HG02840 (cell line): Measurements from ENCODE around the gene KRTAP22-1.

Experiments used
- ATAC-seq: cut with Tn5 transposase; IDR thresholded peaks from one replicate; pipeline ENCODE4 v1.9.1; 2021; ENCODE audit warnings: mild to moderate bottlenecking, moderate library complexity, moderate number of reproducible peaks; ENCODE audit not compliant: unreplicated experiment, low FRiP score

The KRTAP22-1 gene

DNA sequence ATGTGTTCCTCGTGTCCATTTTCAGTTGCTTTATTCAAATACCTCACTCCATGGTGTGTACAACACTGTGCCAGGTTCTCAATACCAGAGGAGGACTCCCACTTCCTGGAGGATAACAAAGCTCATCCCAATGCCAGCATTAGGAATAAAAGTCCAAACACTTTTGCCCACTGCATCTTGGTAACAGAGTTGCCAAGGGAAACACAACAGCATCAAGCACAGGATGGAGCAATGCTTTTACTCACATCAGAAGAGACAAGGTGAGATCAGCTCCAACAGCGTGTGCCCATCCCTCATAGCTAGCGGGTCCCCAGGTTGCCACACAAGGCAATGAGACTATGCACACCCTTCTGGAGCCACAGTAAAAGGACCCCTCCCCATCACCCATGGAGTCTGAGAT, 22.5 kb downstream of the KRTAP22-1 start:
- ATAC-seq, result no peak

DNA sequence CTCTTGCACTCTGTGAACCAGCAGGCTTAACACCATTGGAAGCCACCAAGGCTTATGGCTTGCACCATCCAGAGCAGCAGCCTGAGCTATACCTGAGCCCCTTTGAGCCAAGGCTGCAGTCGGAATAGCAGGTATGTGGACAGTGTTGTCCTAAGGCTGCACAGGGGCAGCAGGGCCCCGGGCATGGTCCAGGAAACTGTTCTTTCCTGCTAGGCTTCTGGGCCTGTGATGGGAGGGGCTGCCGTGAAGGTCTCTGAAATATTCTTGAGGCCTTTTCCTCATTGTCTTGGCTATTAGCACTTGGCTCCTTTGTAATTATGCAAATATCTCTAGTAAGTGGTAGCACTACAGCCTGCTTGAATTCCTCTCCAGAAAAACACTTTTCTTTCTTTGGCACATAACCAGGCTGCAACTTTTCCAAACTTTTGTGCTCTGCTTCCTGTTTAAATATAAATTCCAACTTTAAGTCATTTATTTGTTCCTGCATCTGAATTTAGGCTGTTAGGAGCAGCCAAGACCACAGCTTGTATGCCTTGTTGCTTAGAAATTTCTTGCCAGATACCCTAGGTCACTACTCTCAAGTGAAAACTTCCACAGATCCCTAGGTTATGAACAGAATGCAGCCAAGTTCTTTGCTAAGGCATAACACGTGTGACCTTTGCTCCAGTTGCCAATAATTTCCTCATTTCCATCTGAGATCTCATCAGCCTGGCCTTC, 24.7 kb downstream of the KRTAP22-1 start:
- ATAC-seq, result no peak

DNA sequence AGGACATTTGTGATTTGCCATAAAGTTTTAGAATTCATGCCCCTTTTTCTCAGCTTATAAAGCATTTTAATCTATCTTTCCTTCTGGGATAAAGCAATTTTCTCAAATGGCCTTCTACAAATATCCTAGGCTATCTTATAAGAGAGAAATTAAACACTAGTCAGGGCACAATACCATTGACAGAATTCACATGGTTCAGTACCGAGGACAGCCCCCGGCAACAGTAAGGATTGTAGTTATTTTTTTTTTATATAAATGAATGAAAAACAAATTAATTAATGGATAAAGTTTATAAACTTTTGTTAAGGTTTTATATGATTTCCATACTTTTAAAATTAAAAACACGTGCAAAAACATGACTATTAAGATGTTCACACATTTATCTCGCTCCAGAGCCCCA, 27.2 kb downstream of the KRTAP22-1 start:
- no peak for ATAC-seq

DNA sequence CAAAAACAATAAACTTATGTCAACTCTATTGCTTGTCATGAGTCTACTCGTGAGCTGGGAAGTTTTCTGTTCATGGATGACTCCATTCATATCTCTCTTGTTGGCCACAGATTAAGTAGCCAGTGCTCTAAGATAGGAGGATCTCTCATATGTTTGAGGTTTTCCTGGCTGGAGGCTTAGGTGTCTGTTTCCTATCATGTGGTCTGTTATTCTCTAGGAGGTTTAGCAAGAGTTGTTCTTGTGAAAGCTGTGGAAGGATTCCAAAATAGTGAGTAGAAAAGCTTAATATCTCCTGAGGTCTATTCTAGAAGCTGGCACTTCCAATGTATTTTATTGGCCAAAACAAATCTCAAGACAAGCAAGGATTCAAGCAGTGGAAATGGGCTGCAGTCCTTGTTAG, 28.3 kb downstream of the KRTAP22-1 start:
- no peak for ATAC-seq

DNA sequence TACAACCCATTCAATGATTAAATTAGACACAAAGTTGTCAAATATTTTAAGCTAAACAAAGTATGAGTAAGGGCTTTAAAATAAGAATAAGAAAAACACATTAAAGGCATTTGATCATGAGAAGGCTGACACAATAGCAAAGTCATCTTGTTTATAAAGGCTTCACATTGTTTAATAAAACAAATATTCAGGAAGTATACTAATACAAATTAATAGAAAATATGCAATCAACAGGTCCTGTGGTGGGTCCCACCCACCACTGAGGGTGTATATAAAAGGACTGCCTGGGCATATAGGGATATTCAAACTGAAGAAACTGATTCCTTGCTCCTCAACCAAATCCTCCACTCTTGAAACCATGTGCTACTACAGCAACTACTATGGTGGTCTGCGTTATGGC, 34.0 kb downstream of the KRTAP22-1 start, which contains the start of gene KRTAP20-2:
Gene KRTAP20-2, plus strand, starts transcription at position 301 of the 400 bp plus-strand sequence. Its CDS starts 58 bp downstream, at position 359.
- ATAC-seq, result no peak

DNA sequence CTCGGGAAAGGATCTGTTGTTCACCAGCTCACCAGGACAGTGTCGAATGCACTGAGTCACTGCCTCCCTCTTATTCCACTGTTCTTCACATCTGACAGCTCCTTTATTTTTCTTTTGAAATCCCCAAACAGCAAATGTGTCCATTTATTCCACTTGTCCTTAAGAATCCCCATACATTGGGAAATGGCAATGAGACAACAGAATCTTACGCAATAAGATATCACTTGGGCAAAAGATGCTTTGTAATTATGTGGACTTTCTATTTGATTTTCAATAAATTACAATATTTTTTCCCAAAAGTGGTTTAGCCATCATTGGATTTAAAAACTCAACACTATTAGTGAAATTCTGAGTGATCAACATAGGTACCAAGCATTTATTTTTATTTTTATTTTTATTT, 37.8 kb downstream of the KRTAP22-1 start:
- no peak for ATAC-seq

DNA sequence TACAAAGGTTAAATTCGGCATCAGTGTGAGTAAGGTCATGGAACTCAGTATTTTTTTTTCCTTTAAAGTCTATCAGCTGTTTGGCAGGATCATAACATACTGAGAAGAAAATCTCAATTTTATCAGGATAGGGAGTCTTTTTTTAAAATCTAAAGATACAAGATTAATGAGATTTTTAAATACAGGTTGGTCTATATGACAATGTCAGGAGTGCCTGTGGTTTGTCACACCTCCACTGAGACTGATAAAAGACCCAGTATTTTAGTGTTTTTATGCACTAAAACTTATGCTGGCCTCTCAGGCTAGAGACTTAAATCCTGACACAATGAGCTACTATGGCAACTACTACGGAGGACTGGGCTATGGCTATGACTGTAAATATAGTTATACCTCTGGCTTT, 41.7 kb downstream of the KRTAP22-1 start, which contains the start of gene KRTAP20-3:
Gene KRTAP20-3, plus strand, starts transcription at position 301 of the 400 bp plus-strand sequence.
- ATAC-seq, result no peak

DNA sequence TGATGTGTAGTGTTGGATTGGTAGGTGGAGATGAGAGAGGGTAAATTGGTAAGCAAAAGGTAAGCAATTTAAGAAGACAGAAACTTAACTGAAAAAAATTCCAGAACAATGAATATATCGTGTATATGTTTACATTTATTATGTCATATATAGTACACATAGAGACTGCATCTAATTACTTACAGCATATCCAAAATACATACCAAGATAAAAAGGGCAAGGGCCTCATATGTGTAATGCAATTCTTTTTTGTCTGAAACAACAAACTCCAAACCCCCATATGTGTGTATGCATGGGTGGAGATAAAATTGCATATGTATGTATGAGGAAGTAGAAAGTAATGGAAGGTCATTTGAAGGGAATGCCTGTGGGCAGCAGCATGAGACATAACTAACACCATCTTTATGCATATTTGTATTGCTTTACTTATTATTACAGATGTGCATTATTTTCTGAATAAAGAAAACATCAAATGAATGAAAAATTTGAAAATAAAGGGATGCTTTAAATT, 46.1 kb downstream of the KRTAP22-1 start:
- ATAC-seq, result no peak
